H9 (cell line): ENCODE data around the gene RAB1B. TPM values are rescaled to one million over a fixed set of nuclear protein-coding genes. Genes with fewer than 3 reads are reported as not detected.

ENCODE experiments used
- DNase-seq: peaks from one replicate; pipeline ENCODE4 v3.0.0-alpha.2; 2017
- H2AFZ ChIP-seq: one replicate; pipeline ENCODE4 v1.6.1; 2013; ENCODE audit warnings: mild to moderate bottlenecking, low read length, control low read depth, moderate library complexity
- H2AK5ac ChIP-seq: 2 replicates; pipeline ENCODE4 v1.6.1; 2013; ENCODE audit warnings: low read length, control low read depth, mixed read lengths; ENCODE audit not compliant: insufficient read length
- H2BK120ac ChIP-seq: one replicate; pipeline ENCODE4 v1.6.1; 2013; ENCODE audit warnings: low read depth, mild to moderate bottlenecking, low read length, control low read depth, inconsistent platforms; ENCODE audit not compliant: poor library complexity, severe bottlenecking
- H2BK12ac ChIP-seq: 2 replicates; pipeline ENCODE4 v1.6.1; 2013; ENCODE audit warnings: low read length, control low read depth, mixed read lengths, low read depth; ENCODE audit not compliant: insufficient read length
- H2BK15ac ChIP-seq: 2 replicates; pipeline ENCODE4 v1.6.1; 2013; ENCODE audit warnings: low read depth, low read length, control low read depth
- H2BK20ac ChIP-seq: one replicate; pipeline ENCODE4 v1.6.1; 2013; ENCODE audit warnings: low read depth, mild to moderate bottlenecking, low read length, control low read depth, inconsistent platforms; ENCODE audit not compliant: poor library complexity, severe bottlenecking
- H2BK5ac ChIP-seq: 2 replicates; pipeline ENCODE4 v1.6.1; 2013; ENCODE audit warnings: low read length, control low read depth, mixed read lengths; ENCODE audit not compliant: insufficient read length
- H3K14ac ChIP-seq: 2 replicates; pipeline ENCODE4 v1.6.1; 2013; ENCODE audit warnings: low read length, control low read depth; ENCODE audit not compliant: insufficient read depth
- H3K18ac ChIP-seq: 2 replicates; pipeline ENCODE4 v1.6.1; 2013; ENCODE audit warnings: low read depth, mild to moderate bottlenecking, mixed read lengths, low read length, control low read depth; ENCODE audit not compliant: insufficient read length
- H3K23ac ChIP-seq: 2 replicates; pipeline ENCODE4 v1.6.1; 2013; ENCODE audit warnings: low read length, control low read depth, mixed read lengths, low read depth; ENCODE audit not compliant: insufficient read length
- H3K23me2 ChIP-seq: 2 replicates; pipeline ENCODE4 v1.6.1; 2013; ENCODE audit warnings: low read depth, mild to moderate bottlenecking, mixed read lengths, low read length, control low read depth; ENCODE audit not compliant: insufficient read length, poor library complexity, severe bottlenecking
- H3K27ac ChIP-seq: 2 replicates; pipeline ENCODE4 v1.5.1; 2013; ENCODE audit warnings: low read length, control low read depth, mixed read lengths, low read depth; ENCODE audit not compliant: insufficient read length
- H3K27me3 ChIP-seq: 2 replicates; pipeline ENCODE4 v1.6.1; 2013; ENCODE audit warnings: low read length, control low read depth, inconsistent platforms; ENCODE audit not compliant: insufficient read depth
- H3K4ac ChIP-seq: 2 replicates; pipeline ENCODE4 v1.6.1; 2013; ENCODE audit warnings: low read depth, mild to moderate bottlenecking, control low read depth, inconsistent platforms, low read length, moderate library complexity
- H3K4me1 ChIP-seq: 2 replicates; pipeline ENCODE4 v1.6.1; 2013; ENCODE audit warnings: low read length, control low read depth, inconsistent platforms; ENCODE audit not compliant: insufficient read depth
- H3K4me2 ChIP-seq: 2 replicates; pipeline ENCODE4 v1.6.1; 2013; ENCODE audit warnings: low read length, control low read depth, mixed read lengths; ENCODE audit not compliant: insufficient read length, insufficient read depth
- H3K56ac ChIP-seq: 2 replicates; pipeline ENCODE4 v1.6.1; 2013; ENCODE audit warnings: low read depth, mild to moderate bottlenecking, mixed read lengths, low read length, control low read depth; ENCODE audit not compliant: insufficient read length
- H3K79me1 ChIP-seq: 2 replicates; pipeline ENCODE4 v1.6.1; 2013; ENCODE audit warnings: low read depth, mild to moderate bottlenecking, moderate library complexity, low read length, control low read depth, inconsistent platforms; ENCODE audit not compliant: insufficient read depth, poor library complexity, severe bottlenecking
- H3K79me2 ChIP-seq: 2 replicates; pipeline ENCODE4 v1.6.1; 2013; ENCODE audit warnings: low read length, control low read depth, inconsistent platforms; ENCODE audit not compliant: insufficient read depth
- H3K9ac ChIP-seq: 2 replicates; pipeline ENCODE4 v1.6.1; 2013; ENCODE audit warnings: low read length, control low read depth, mixed read lengths; ENCODE audit not compliant: insufficient read length; ENCODE audit errors: extremely low read depth
- H3K9me3 ChIP-seq: one replicate; pipeline ENCODE4 v1.6.1; 2013; ENCODE audit warnings: low read depth, low read length, inconsistent platforms; ENCODE audit not compliant: control insufficient read depth
- H3T11ph ChIP-seq: one replicate; pipeline ENCODE4 v1.6.1; 2013; ENCODE audit warnings: mild to moderate bottlenecking, low read length, control low read depth, inconsistent platforms
- H4K20me1 ChIP-seq: one replicate; pipeline ENCODE4 v1.6.1; 2013; ENCODE audit not compliant: control insufficient read depth, insufficient read length, insufficient read depth
- H4K5ac ChIP-seq: 2 replicates; pipeline ENCODE4 v1.6.1; 2013; ENCODE audit warnings: low read depth, mild to moderate bottlenecking, mixed read lengths, low read length, control low read depth; ENCODE audit not compliant: insufficient read length
- H4K8ac ChIP-seq: replicated peaks from 2 replicates; pipeline ENCODE4 v1.6.1; 2013; ENCODE audit warnings: low read length, control low read depth, mixed read lengths, low read depth; ENCODE audit not compliant: insufficient read length
- H4K91ac ChIP-seq: 2 replicates; pipeline ENCODE4 v1.6.1; 2013; ENCODE audit warnings: low read depth, mild to moderate bottlenecking, moderate library complexity, mixed read lengths, low read length, control low read depth; ENCODE audit not compliant: insufficient read length
- H3K27ac Mint-ChIP-seq, 3 experiments: 2 replicates in 2 of 3; 3 replicates in 1 of 3; pipeline ENCODE4 v1.8.0; 2020 to 2021; ENCODE audit warnings: mixed read lengths in 3 of 3, mild to moderate bottlenecking in 1 of 3, moderate library complexity in 1 of 3
- H3K27me3 Mint-ChIP-seq: 2 replicates; pipeline ENCODE4 v1.8.0; 2021; ENCODE audit warnings: low read depth, mild to moderate bottlenecking, moderate library complexity, mixed read lengths
- H3K36me3 Mint-ChIP-seq, 3 experiments: 2 replicates in 2 of 3; 3 replicates in 1 of 3; pipeline ENCODE4 v1.8.0; 2020 to 2021; ENCODE audit warnings: low read depth in 3 of 3, mixed read lengths in 3 of 3; ENCODE audit not compliant: insufficient read depth in 1 of 3
- H3K4me1 Mint-ChIP-seq, 2 experiments: 2 replicates each; pipeline ENCODE4 v1.8.0; 2020; ENCODE audit warnings: mixed read lengths in 2 of 2
- H3K4me3 Mint-ChIP-seq, 2 experiments: 2 replicates in 1 of 2; 3 replicates in 1 of 2; pipeline ENCODE4 v1.8.0; 2020 to 2021; ENCODE audit warnings: mild to moderate bottlenecking in 2 of 2, mixed read lengths in 2 of 2, moderate library complexity in 1 of 2
- H3K9me3 Mint-ChIP-seq, 2 experiments: 2 replicates in 1 of 2; 3 replicates in 1 of 2; pipeline ENCODE4 v1.8.0; 2020; ENCODE audit warnings: mild to moderate bottlenecking in 2 of 2, mixed read lengths in 2 of 2, moderate library complexity in 1 of 2
- WGBS: extraction: QIAGEN DNeasy Blood & Tissue Kit; methylation state at CpG from one replicate; pipeline ENCODE4 v1.1.7; 2013; ENCODE audit warnings: missing lambda C conversion rate, low lambda C conversion rate, mixed read lengths; ENCODE audit not compliant: insufficient read length; ENCODE audit errors: extremely low coverage; 5-methylcytosine and 5-hydroxymethylcytosine counted together
- total RNA-seq: library from RNA; stranded (reverse); gene quantifications from 2 replicates; pipeline ENCODE4 v1.2.1, GENCODE V29; 2021
- TF ChIP-seq, protein P1 (sequence below): fragments of 200-600 bp; sonication (generic); conservative IDR thresholded peaks from 3 replicates; pipeline ENCODE4 v1.8.0; 2021; ENCODE audit warnings: antibody characterized with exemption, mild to moderate bottlenecking

Gene RAB1B
- total RNA-seq, 1 experiment from 2014 or later, result 118 TPM

DNA sequence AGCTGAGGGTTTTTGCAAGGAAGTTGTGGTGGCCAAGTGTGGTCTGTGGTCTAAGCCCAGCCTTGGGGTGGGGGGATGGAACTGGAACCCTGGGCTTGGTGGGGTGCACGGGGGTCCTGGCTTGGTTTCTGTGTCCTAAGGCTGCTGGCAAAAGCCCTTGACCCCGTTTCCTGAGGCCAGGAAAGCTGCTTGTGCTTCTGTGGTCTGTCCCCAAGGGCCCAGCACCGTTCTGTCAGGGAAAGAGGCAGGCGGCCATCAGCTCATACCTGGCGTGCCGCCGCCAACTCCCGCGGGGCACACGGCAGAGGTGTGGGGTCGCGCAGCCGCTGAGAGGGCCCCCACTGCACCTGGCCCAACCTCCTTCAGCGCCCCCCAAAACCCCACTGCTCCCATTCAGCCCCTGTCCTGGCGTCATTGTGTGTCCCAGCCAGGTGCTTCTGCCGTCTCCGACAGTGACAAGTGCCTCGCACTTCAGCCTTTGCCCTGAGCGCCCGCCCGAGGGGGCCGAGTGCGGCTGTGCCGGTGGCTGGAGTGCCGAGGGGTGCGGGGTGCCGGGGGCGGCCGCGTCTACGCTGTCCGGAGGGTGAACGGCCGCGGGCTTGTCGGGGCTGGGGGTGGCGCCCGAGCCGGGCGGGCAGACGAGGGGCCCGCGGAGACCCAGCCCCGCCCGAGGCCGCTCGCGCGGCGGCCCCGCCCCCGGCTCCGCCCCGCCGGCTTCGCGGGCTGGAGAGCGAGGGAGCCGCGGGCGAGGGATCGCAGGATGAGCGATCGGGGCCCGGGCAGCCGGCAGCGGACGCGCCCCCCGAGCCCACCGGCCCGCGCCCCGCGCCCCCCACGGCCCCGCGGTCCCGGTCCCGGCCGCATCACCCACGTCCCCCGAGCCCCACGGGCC, 9.3 kb downstream of the RAB1B start, which contains the start of gene CNIH2:
TSS of gene CNIH2 (plus strand) at position 705 of the 892 bp plus-strand sequence. CDS start 282 bp downstream, outside the sequence.
- no peak within 1 kb of the TSS for H2BK12ac ChIP-seq
- H2AFZ ChIP-seq, result no peak within 1 kb of the TSS
- DNase-seq, result no peak
- H3K9me3 ChIP-seq, result no peaks in the 10 kb centered on the region
- Mint-ChIP-seq H3K4me1 (peaks cover 23% of the 10 kb centered on the region in 2 experiments), H3K36me3 (peaks cover 4 to 28% (median 27%) of the 10 kb centered on the region in 3 experiments), H3K27ac (peak within 1 kb of the TSS in 1 of 3 experiments; percentile 28; a peak in 1 of 7 replicates), H3K27me3 (peaks cover 23% of the 10 kb centered on the region), H3K4me3 (peak within 1 kb of the TSS; percentile 62 to 82), H3K9me3 (no peaks in the 10 kb centered on the region)
- TF ChIP-seq, protein P1, sequence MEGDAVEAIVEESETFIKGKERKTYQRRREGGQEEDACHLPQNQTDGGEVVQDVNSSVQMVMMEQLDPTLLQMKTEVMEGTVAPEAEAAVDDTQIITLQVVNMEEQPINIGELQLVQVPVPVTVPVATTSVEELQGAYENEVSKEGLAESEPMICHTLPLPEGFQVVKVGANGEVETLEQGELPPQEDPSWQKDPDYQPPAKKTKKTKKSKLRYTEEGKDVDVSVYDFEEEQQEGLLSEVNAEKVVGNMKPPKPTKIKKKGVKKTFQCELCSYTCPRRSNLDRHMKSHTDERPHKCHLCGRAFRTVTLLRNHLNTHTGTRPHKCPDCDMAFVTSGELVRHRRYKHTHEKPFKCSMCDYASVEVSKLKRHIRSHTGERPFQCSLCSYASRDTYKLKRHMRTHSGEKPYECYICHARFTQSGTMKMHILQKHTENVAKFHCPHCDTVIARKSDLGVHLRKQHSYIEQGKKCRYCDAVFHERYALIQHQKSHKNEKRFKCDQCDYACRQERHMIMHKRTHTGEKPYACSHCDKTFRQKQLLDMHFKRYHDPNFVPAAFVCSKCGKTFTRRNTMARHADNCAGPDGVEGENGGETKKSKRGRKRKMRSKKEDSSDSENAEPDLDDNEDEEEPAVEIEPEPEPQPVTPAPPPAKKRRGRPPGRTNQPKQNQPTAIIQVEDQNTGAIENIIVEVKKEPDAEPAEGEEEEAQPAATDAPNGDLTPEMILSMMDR, result no peak
- no peaks in the 10 kb centered on the region for H3K4me1 ChIP-seq
- no peak within 1 kb of the TSS for H2BK20ac ChIP-seq
- H3K23me2 ChIP-seq, result no peaks in the 10 kb centered on the region
- no peak within 1 kb of the TSS for H4K5ac ChIP-seq
- no peak within 1 kb of the TSS for H3K9ac ChIP-seq
- peak within 1 kb of the TSS; percentile 47; the same call in 1 of the 2 replicates for H3K14ac ChIP-seq
- no CpG with 5 or more reads among the region's 84 CpGs for WGBS
- no peak within 1 kb of the TSS for H3K23ac ChIP-seq
- H3K4ac ChIP-seq, result no peak within 1 kb of the TSS
- peak within 1 kb of the TSS; percentile 78 for H3K18ac ChIP-seq
- H3K27me3 ChIP-seq, result no peaks in the 10 kb centered on the region
- H3K4me2 ChIP-seq, result peak within 1 kb of the TSS; percentile 39
- no peak within 1 kb of the TSS for H2BK5ac ChIP-seq
- H3K27ac ChIP-seq, result no peak within 1 kb of the TSS
- H3K79me2 ChIP-seq, result no peaks in the 10 kb centered on the region
- no peak within 1 kb of the TSS for H4K8ac ChIP-seq
- no peaks in the 10 kb centered on the region for H4K20me1 ChIP-seq
- no peak within 1 kb of the TSS for H2BK120ac ChIP-seq
- no peaks in the 10 kb centered on the region for H3K79me1 ChIP-seq
- no peak within 1 kb of the TSS for H3T11ph ChIP-seq
- no peak within 1 kb of the TSS for H3K56ac ChIP-seq
- no peak within 1 kb of the TSS for H2BK15ac ChIP-seq
- no peak within 1 kb of the TSS for H4K91ac ChIP-seq
- H2AK5ac ChIP-seq, result no peak within 1 kb of the TSS
